ENCODE data around the gene NDUFS5. TPM values are rescaled to one million over a fixed set of nuclear protein-coding genes. Genes with fewer than 3 reads are reported as not detected.
"Not testable (repeated sequence)": the region's sequence is repeated elsewhere in the genome, so short reads cannot be mapped to it uniquely, and the experiment has no call there.

Gene NDUFS5
- total RNA-seq, 4 donors from 2014 or later, result 99.9 to 418 (median 312) TPM

DNA sequence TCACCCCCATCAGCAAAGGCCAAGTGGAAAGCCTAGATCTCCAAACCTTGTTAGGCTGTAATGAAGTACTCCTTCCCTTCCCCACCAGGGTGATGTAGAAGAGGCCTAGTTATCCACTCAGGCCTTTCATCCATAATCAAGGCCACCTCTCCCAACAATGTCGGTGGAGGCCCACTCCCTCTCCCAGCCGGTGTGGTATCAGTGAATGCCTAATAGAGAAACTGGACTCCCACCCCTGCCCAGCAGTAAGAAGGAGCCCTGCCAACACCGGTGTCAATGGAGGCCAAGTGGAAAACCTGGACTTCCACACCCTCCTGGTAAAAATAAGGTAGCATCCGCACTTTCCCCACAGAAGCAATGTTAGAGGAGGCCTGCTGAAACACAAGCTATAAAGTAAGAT is 23.9 kb downstream of the NDUFS5 start:
- intact Hi-C loops (cut with DNase I; ENCODE audit: low total_unique reads), result no loop called here
- H3K9me3 ChIP-seq, result no peaks in the 10 kb centered on the region
- in situ Hi-C loops (cut with MboI; ENCODE audit: low pct_ligation_motif_present in 1 of 4, low pct_unique_long_range_greater_than_20kb in 1 of 4, low sequenced_read_pairs in 3 of 4), result loop anchor here in 1 of 4 donors (25.0 kb wide), 1 partner anchor 163 kb away; the partner anchor contains the start of gene GJA9
- no peaks in the 10 kb centered on the region for H3K27me3 ChIP-seq
- no peak overlapping the region for H3K4me3 ChIP-seq
- TF ChIP-seq POLR2A (IDR thresholded peaks at IDR 0.05) (no peak), EP300 (IDR thresholded peaks at IDR 0.05; ENCODE audit: low read depth) (no peak), POLR2AphosphoS5 (IDR thresholded peaks at IDR 0.05) (no peak)
- TF ChIP-seq, protein P1, sequence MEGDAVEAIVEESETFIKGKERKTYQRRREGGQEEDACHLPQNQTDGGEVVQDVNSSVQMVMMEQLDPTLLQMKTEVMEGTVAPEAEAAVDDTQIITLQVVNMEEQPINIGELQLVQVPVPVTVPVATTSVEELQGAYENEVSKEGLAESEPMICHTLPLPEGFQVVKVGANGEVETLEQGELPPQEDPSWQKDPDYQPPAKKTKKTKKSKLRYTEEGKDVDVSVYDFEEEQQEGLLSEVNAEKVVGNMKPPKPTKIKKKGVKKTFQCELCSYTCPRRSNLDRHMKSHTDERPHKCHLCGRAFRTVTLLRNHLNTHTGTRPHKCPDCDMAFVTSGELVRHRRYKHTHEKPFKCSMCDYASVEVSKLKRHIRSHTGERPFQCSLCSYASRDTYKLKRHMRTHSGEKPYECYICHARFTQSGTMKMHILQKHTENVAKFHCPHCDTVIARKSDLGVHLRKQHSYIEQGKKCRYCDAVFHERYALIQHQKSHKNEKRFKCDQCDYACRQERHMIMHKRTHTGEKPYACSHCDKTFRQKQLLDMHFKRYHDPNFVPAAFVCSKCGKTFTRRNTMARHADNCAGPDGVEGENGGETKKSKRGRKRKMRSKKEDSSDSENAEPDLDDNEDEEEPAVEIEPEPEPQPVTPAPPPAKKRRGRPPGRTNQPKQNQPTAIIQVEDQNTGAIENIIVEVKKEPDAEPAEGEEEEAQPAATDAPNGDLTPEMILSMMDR (IDR thresholded peaks at IDR 0.05), result no peak
- H3K36me3 ChIP-seq, result peaks cover 0 to 4% (median 0%) of the 10 kb centered on the region in 4 donors
- no peak for DNase-seq
- 100% methylated on average over 1 to 4 of the region's 4 CpGs for WGBS, 2 donors (ENCODE audit: low coverage in 1 of 2)
- H3K4me1 ChIP-seq, result no peaks in the 10 kb centered on the region
- no peak overlapping the region for H3K27ac ChIP-seq

DNA sequence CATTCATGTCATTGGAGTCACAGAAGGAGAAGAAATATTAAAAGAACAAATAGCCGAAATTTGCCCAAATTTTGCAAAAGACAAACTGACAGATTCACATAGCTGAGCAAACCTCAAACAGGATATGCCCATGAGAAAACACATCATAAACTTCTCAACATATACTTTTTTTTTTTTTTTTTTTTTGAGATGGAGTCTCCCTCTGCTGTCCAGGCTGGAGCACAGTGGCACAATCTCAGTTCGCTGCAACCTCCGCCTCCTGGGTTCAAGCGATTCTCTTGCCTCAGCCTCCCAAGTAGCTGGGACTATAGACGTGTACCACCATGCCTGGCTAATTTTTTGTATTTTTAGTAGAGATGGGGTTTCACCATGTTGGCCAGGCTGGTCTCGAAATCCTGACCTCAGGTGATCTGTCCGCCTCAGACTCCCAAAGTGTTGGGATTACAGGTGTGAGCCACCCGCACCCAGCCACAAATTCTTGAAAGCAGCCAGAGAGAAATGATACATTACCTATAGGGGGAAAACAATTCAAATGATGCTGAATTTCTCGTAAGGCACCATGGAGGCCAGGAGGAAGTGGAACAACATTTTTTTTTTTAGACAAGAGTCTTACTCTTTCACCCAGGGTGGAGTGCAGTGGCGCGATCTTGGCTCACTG is 25.2 kb downstream of the NDUFS5 start:
- H3K4me3 ChIP-seq; H3K9me3 ChIP-seq; DNase-seq; intact Hi-C loops (cut with DNase I; ENCODE audit: low total_unique reads); H3K36me3 ChIP-seq; H3K4me1 ChIP-seq; H3K27me3 ChIP-seq; H3K27ac ChIP-seq: not testable (repeated sequence)
- in situ Hi-C loops (cut with MboI; ENCODE audit: low pct_ligation_motif_present in 1 of 4, low pct_unique_long_range_greater_than_20kb in 1 of 4, low sequenced_read_pairs in 3 of 4), result loop anchor here in 1 of 4 donors (25.0 kb wide), 1 partner anchor 164 kb away; the partner anchor contains the start of gene GJA9
- 84 to 90% methylated on average over 6 to 11 of the region's 11 CpGs for WGBS, 2 donors (ENCODE audit: low coverage in 1 of 2)

DNA sequence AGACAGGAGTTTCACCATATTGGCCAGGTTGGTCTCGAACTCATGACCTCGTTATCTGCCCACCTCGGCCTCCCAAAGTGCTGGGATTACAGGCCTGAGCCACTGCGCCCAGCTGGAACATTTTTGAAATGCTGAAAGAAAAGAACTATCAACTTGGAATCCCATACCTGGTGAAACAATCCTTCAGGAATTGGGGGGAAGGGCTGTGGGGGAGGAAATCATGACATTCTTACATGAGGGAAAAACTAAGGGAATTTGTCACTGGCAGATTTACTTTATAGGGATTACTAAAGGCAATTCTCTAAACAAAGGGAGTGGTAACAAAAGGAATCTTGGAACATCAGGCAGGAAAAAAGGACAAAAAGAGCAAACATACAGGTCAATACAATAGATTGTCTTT is 25.8 kb downstream of the NDUFS5 start:
- no peak overlapping the region for H3K4me3 ChIP-seq
- TF ChIP-seq EP300 (IDR thresholded peaks at IDR 0.05; ENCODE audit: low read depth) (no peak), POLR2AphosphoS5 (IDR thresholded peaks at IDR 0.05) (no peak), POLR2A (IDR thresholded peaks at IDR 0.05) (no peak)
- TF ChIP-seq, protein P1 (IDR thresholded peaks at IDR 0.05), result no peak
- H3K27ac ChIP-seq, result no peak overlapping the region
- H3K9me3 ChIP-seq, result no peaks in the 10 kb centered on the region
- in situ Hi-C loops (cut with MboI; ENCODE audit: low pct_ligation_motif_present in 1 of 4, low pct_unique_long_range_greater_than_20kb in 1 of 4, low sequenced_read_pairs in 3 of 4) (loop anchor here in 1 of 4 donors (25.0 kb wide), 1 partner anchor 165 kb away; the partner anchor contains the start of gene GJA9), intact Hi-C loops (cut with DNase I; ENCODE audit: low total_unique reads) (no loop called here)
- no peaks in the 10 kb centered on the region for H3K4me1 ChIP-seq
- DNase-seq, result no peak
- 92% methylated on average over 4 of the region's 4 CpGs; no CpG with 5 or more reads in 1 of the 2 donors for WGBS, 2 donors (ENCODE audit: low coverage in 1 of 2)
- peaks cover 0 to 4% (median 0%) of the 10 kb centered on the region in 4 donors for H3K36me3 ChIP-seq
- no peaks in the 10 kb centered on the region for H3K27me3 ChIP-seq

DNA sequence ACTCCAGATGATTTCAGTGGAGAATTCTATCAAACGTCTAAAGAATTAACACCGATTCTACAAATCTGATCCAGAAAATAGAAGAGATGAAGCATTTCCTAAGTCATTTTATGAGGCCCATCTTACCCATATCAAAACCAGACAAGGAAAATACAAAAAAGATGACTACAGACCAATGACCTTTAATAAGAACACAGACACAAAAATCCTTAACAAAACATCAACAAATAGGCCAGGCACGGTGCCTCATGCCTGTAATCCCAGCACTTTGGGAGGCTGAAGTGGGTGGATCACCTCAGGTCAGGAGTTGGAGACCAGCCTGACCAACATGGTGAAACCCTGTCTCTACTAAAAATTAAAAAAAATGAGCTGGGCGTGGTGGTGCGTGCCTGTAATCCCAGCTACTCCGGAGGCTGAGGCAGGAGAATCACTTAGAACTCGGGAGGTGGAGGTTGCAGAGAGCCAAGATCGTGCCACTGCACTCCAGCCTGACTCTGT is 29.1 kb downstream of the NDUFS5 start:
- DNase-seq; intact Hi-C loops (cut with DNase I; ENCODE audit: low total_unique reads); H3K4me3 ChIP-seq; H3K9me3 ChIP-seq; H3K27me3 ChIP-seq; H3K27ac ChIP-seq; H3K36me3 ChIP-seq; H3K4me1 ChIP-seq: not testable (repeated sequence)
- 84 to 92% methylated on average over 3 to 8 of the region's 8 CpGs for WGBS, 2 donors (ENCODE audit: low coverage in 1 of 2)
- in situ Hi-C loops (cut with MboI; ENCODE audit: low pct_ligation_motif_present in 1 of 4, low pct_unique_long_range_greater_than_20kb in 1 of 4, low sequenced_read_pairs in 3 of 4), result loop anchor here in 1 of 4 donors (25.0 kb wide), 1 partner anchor 168 kb away; the partner anchor contains the start of gene GJA9

DNA sequence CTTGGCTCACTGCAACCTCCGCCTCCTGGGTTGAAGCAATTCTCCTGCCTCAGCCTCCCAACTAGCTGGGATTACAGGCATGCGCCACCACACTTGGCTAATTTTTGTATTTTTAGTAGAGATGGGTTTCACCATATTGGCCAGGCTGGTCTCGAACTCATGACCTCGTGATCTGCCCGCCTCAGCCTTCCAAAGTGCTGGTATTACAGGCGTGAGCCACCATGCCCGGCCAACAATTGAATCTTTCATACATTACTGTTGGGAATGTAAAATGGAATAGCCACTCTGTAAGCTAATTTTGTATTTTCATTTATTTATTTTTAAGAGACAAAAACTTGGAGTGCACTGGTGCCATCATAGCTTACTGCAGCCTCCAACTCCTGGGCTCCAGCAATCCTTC is 35.4 kb downstream of the NDUFS5 start:
- H3K27me3 ChIP-seq; H3K36me3 ChIP-seq; H3K9me3 ChIP-seq; DNase-seq; intact Hi-C loops (cut with DNase I; ENCODE audit: low total_unique reads); H3K27ac ChIP-seq; H3K4me3 ChIP-seq: not testable (repeated sequence)
- H3K4me1 ChIP-seq, result peaks cover 0 to 27% (median 6%) of the 10 kb centered on the region in 4 donors
- 97 to 100% methylated on average over 2 to 7 of the region's 7 CpGs for WGBS, 2 donors (ENCODE audit: low coverage in 1 of 2)
- in situ Hi-C loops (cut with MboI; ENCODE audit: low pct_ligation_motif_present in 1 of 4, low pct_unique_long_range_greater_than_20kb in 1 of 4, low sequenced_read_pairs in 3 of 4), result loop anchor here in 1 of 4 donors (25.0 kb wide), 1 partner anchor 174 kb away; the partner anchor contains the start of gene GJA9
